ENCODE data around the gene APBB1IP.
"Not testable (repeated sequence)": the region's sequence is repeated elsewhere in the genome, so short reads cannot be mapped to it uniquely, and the experiment has no call there.

APBB1IP gene

DNA sequence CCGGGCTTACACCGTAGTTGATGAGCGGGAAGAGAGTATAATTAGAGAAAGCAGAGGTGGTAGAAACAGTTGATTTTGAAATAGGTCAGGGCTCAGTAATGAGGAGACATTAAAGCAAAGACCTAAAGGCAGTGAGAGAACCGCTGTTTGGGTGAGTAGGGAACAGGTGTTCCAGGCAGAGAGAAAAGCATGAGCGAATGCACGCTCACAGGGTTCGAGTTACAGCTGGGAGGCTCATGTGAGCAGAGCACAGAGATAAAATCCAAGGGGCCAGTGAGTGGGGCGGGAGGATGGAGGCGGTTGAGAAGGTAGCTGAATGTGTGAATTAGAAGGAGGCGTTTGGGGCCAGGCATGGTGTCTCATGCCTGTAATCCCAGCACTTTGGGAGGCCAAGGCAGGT is 39.9 kb downstream of the APBB1IP start:
- no peak for DNase-seq

DNA sequence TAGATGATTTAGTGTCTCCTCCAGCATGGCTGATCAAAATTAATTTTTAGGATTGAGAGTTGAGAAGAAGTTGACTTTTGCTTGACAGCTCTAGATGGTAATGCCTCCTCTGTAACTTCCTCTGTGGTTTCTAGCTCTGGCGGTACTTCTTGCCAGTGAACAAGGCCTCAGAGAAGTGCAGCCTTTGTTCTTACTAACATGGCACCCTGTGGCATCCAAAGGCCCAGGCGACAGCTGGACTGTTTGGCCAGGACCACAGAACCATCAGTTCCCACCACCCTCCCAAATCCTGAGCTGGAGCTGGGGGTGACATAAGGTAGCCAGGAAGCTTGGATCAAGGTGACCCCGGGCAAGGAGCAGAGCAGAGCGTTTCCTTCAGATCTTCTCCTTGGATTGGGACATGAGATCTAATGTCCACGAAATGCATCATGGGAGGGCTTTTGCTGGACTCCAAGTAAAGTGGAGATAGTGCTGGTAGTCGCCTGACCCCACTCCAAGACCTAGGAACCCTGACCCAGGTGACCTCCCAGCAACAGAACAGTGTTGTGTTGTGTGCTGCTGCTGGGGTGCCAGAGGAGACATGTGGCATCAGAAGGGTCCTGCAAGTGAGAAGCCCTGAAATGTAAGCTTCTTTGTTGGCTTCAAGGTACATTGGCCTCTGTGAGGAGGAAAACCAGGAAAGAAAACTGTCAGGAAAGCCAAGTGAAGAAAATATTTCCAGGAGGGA is 41.8 kb downstream of the APBB1IP start:
- no peak for DNase-seq

DNA sequence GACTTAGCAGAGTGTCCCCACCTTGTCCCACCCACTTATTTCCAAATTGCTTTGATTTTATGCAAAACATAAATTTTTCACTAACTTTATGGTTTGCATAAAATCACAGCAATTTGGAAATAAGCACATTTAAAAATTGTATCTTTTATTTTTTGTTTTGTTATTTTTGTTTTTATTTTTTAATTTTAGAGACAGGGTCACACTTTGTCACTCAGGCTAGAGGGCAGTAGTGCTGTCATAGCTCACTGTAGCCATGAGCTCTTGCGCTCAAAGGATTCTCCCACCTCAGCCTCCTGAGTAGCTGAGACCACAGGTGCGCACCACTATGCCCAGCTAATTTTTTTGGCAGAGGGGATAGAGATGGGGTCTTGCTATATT is 43.2 kb downstream of the APBB1IP start:
- no peak for DNase-seq

DNA sequence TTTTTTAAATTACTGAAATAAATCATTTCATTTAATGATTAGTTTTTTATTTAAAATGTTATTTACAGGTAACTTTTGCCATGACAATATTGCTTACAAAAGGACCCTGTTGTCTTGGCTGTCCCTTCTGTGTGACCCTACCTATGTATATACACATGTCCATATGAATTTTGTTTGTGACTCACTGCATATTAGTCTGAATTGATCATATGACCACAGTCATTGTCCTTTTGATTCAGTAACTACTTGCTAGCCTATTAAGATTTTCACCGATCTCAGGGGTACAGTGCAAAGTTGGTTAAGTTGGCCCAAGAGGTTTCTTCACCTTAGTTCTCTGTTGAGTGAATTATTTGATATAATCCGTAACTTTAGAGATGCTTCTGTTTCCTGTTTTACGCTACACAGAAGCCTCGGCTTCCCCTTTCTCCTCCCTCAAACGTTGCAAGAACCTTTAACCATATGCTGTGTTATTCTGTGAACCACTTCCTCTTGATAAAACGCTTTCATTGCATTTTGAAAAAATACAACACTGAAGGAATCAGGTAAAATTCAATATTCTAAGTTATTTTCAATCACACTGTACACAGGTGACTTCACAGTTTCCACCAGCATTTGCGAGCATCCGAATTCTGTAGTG is 43.9 kb downstream of the APBB1IP start:
- DNase-seq: no peak

DNA sequence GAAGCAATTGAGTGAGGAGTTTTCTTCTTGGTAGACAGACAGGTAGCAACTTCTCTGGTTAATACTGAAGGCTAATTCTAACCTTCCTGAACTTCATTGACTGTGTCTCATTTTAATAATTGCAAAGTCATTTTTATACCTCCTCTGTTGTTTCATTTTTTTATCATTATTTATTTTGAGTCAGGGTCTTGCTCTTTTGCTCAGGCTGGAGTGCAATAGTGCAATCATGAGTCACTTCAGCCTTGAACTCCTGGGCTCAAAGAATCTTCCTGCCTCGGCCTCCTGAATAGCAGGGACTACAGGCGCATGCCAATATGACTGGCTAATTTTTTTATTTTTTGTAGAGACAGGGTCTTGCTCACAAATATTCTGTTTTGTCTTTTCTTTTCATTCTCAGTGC is 45.4 kb downstream of the APBB1IP start:
- no peak for DNase-seq

DNA sequence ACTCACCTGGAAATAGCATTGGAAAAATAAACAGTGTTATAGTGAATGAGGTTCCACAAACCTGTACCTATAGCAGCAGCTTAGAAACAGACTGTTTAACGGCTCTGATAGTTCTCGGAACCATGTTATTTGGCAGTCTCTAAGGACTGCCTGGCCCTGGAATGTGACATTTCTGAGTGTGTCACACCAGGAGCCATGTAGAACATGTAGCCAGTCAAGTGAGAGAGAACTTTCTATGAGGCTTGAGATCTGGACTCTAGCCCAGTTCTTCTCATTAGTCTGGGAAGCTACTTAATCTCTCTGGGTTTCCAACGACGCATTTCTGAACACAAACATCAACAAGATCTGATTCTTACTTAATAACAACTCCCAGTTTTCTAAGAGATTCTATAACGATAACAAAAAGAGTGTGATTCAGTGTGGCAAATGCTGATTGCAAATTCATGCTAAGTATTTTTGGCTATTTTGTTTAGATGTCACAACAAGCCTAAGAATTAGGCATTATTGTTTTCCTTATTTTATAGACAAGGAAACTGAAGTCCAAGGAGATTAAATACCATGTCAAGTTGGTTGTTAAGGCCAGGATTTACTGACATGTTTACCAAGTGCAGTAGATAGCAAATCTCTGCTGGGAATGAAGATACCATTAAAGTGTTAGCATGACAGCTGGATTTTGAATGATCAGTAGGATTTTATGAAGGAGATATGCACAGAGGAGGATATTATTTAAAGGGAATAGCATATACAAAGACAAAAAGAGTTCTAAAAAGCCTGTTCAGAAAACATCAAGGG is 47.2 kb downstream of the APBB1IP start:
- no peak for DNase-seq

DNA sequence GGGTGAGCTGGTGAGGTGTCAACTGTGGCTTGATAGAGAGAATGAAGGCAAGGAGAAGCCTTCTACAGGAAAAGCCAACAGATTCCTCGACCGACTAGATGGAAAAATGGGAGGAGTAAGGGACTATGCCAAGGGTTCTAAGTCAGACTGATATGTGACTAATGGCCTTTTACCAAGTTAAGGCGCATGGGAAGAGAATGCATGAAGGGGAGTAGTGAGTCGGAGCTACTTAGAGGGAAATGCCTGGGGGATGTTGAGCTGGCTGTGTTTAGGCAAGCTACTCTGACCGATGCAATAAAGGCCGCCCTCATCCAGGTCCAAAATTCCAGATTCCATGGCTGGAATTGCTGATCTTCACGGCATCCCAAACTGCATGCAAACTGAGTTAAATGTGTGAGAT is 48.2 kb downstream of the APBB1IP start:
- no peak for DNase-seq

DNA sequence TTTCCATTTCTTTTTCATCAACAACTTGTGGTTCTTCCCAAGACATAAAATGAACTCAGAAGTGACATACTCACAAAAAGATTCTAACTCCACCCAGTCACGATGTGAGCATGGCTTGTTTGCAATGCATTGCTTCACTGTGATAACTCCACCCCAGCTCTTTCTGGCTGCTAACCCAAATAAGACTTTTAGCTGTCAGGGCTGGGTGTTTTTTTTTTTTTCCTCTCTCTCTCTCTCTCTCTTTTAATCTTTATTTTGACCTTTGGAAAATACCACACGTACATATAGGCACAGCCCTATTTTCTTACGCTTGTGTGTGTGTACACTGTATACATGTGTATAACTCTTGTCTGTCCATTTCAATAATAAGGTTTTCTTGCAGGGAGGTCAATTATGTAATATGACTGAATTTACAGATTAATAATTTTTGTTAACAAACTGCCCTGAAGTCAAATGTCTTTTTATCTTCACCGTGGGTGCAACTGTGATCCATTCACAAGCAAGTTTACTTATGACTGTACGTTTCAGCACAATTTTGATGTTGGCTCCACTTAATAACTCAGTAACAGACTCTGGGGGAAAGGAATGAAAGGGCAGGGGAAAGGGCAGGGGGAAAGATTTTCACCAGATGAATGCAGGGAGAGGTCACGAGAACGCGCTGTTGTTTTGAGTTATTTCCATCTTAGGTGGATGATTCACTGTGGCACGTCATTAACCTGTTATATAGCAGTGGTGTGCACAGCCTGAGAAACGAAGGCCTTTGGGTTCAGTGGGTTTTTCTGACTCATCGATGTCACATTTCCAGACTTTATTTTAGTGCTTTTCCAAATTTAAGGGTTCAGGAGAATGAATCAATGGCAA is 49.1 kb downstream of the APBB1IP start:
- DNase-seq: no peak

DNA sequence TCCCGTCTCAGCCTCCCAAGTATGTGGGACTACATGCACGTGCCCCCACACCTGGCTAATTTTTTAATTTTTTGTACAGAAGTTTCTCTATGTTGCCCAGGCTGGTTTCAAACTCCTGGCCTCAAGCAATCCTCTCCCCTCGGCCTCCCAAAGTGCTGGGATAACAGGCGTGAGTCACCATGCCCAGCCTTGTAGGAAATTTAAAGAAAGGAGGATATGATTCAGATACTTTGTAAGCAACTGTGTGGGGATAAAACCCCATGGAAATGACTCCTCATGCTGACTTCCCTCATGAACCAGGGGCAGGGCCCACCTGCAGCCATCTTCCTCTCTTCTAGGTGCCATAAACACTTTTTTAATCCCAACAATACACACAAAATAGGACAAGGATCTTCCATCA is 50.2 kb downstream of the APBB1IP start:
- no peak for DNase-seq

DNA sequence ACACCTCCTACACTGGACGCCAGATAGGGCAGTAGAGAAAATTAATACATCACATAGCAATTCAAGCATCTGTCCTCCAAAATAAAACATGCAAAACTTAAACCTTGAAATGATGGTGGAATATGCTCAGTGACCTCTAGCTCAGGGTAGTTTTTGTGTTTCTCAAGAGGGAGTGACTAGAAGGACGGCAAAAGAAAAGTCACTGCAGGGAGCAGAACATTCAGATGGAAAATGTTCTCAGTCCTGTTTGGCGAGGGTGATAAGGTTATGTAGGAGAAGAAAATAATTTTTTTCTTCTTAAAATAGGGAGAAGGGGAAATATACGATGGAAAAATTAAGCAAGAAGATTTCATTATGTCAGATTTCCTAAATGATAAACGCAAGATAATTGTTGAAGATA is 50.9 kb downstream of the APBB1IP start:
- no peak for DNase-seq

DNA sequence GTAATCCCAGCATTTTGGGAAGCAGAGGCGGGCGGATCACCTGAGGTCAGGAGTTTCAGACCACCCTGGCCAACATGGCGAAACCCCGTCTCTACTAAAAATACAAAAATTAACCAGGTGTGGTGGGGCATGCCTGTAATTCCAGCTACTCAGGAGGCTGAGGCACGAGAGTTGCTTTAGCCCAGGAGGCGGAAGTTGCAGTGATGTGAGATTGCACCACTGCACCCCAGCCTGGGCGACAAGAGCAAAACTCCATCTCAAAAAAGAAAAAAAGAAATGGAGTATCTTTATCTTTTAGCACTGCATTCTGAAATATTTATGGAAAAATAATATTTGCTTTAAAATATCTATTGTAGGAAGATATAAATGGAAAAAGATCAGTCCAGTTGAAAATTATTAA is 52.2 kb downstream of the APBB1IP start:
- not testable (repeated sequence) for DNase-seq

DNA sequence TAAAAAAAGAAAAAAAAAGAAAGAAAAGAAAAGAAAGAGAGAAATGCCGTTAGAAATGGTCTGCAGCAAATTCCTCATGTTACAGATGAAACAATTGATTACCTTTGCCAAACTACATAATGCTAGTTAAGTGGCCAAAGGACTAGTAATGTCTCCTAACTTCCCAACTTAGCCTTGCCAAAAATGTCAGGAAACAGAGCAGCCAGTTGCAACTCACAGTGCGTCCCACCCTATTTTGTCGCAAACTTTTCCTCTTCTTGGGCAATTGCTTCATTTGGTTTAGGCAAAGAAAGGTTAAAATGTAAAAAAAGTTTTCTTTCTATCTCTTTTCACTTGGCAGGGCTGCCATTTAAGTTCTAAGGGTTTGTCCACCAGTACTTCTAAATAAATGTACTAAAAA is 53.1 kb downstream of the APBB1IP start:
- no peak for DNase-seq

DNA sequence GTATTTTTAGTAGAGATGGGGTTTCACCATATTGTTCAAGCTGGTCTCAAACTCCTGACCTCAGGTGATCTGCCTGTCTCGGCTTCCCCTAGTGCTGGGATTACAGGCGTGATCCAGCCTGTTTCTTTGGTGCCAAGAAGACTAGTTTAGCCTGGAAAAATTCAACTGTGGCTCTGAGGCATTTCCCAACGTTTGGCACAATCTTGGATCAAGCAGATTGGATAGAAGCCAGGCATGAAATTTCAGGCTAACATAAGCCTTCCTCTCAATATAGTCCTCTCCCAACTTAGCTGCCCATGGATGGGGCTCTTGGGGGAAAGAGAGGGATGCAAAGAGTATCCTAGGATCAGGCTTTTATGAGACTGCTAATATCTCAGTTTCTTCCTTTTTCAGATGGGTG is 53.8 kb downstream of the APBB1IP start:
- no peak for DNase-seq

DNA sequence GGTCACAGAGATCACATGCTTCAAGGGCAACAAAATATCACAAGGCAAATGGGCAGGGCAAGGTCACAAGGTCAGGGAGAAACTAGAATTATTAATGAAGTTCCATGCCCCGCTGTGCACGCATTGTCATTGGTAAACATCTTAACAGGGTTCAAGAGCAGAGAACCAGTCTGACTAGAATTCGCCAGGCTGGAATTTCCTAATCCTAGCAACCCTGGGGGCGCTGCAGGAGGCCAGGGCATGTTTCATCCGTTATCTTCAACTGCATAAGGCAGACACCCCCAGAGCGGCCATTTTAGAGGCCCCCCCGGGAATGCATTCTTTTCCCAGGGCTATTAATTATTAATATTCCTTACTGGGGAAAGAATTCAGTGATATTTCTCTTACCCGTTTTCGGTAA is 54.6 kb downstream of the APBB1IP start:
- DNase-seq: not testable (repeated sequence)

DNA sequence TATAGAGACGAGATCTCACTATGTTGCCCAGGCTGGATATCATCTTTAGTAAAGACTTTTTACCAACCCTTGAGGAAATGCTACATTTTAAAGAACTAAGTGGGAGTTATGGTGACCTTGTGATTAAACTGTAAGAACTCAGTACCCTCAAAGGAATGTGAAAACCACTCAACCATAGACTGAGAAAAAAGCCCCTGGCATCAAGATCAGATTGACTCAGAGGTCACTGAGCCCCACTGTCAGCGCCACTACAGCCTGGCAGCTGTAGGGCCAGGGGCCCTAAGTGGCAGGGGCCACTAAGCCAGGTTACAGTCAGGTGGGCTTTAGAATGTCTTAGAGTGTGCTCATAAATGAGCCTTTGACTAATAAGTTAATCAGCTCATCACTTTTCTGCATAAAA is 55.9 kb downstream of the APBB1IP start:
- no peak for DNase-seq

DNA sequence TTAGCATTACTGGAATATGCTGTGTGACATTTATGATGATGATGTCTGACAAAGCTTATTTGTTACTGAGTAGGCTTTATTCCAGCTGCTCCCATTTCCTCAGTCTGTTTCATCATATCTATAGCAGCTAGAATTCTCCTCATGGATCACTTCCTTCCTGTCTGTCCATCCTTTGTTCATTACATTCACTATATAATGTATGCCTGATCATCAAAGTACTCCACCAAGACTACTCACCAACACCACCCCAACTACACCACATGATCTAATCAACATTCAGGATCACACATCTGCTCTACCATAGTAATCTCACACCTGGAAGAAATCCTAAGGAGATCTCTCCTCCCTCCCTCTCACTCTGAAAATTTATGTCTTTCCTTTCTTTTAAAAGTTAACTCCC is 61.3 kb downstream of the APBB1IP start:
- DNase-seq: no peak

DNA sequence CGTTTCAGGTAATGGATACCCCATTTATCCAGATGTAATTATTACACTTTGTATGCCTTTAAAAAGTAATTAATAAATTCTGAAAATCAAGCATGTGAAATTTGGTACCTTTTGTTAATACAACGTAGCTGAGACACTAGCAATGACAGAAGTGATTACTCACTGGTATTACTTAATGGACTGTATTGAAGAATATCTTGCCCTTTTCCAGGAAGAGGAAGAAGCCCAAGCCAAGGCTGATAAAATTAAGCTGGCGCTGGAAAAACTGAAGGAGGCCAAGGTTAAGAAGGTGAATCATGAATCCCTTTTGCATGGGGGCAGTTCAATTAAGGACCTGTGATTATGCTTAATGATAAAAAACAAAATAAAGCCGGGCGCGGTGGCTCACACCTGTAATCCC is 64.8 kb downstream of the APBB1IP start:
- no peak for DNase-seq

DNA sequence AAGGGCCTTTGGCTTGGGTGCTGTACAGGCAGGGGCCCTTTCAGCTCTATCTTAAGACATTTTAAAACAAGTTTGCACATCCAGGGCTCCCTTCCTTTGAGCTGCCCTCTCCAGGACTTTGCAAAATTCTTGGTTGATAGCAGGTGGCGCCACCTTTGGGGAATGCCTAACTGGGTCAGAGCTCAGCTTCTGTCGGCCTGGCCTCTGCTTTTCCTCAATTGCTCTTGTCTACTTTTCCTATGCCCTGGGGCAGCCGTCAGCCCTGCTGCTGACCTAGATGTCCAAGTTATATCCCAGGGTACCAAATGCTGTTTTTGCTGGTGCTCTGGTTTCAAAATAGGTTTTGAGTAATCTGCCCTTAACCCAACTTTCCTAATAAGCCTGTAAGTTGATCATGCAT is 65.8 kb downstream of the APBB1IP start:
- no peak for DNase-seq

DNA sequence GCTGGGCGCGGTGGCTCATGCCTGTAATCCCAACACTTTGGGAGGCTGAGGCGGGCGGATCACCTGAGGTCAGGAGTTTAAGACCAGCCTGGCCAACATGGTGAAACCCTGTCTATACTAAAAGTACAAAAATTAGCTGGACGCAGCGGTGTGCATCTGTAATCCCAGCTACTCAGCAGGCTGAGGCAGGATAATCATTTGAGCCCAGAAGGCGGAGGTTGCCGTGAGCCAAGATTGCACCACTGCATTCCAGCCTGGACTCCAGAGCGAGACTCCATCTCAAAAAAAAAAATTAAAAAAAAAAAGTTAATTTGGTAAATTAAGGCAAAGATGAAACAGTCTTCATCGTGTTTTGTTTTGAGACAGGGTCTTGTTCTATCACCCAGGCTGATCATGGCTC is 66.3 kb downstream of the APBB1IP start:
- not testable (repeated sequence) for DNase-seq

DNA sequence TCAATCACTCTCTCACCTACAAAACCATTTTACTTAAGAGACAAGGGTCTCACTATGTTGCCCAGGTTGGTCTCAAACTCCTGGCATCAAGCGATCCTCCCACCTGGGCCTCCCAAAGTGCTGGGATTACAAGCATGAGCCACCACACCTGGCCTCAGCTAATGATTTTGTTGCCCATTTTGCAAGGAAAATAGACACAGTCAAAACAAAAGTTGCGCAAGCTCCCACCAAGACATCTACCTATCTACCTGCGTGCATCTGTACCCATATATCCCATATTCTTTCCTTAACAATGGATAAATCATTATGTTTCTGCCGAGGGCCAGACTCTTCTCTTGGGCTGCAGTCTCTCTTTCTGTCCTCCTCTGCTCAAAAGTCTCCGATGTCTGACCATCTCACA is 67.3 kb downstream of the APBB1IP start:
- no peak for DNase-seq

DNA sequence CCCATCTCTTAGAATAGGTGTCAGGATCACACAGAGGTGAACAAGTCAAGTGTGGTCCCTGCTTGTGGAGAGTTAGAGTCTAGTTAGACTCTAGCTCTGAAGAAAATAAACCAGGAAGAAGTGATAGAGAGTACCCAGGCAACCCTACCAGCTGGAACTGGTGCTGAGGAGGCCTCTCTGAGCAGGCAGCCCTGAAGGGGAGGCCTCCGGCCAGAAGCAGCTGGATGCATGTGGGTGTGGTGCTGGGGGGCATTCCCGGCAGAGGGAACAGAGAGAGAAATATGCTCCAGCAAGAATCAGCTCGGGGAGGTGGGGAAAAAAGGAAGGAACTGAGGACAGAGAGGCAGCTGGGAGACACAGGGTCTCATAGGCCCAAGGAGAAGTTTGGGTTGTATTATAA is 68.6 kb downstream of the APBB1IP start:
- no peak for DNase-seq

DNA sequence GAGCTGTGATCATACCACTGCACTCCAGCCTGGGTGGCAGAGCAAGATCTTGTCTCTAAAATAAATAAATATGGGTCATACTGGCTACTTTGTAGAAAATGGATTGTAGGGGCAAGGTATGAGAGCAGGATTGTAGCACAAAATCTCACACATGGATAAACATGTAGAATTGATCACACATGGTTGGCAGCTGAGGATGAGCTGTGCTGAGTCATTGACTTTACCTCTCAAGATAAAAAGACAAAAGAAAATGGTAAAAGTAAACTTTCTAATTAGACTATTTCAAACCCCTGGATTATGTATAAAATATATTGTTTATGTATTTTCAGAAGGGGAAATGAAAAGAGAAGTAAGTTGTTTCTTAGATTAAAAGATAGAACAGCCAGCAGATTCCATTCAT is 69.3 kb downstream of the APBB1IP start:
- no peak for DNase-seq

DNA sequence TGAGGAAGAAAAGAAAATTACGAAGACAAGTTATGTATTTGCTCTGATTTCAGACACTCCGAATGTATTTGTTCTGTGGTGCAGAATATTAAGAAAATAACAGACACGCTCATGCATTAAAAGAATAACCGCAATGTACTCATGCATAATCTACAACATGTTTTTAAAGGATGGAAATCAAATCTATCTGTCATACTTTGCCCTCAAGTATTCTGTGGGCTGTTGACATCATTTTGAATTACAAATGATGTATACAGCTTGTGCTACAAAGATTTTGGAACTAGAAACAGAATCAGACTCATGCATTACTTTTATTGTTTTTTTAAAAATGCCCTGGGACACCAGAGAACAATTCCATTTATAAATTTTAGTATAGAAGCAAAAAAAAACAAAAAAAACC is 69.9 kb downstream of the APBB1IP start:
- DNase-seq: no peak

Measured in hippocampal formation (tissue), 2 donors.